NT2/D1 (cell line): ENCODE measurements around the gene SLC37A1.

Experiments used
- SUZ12 ChIP-seq: IDR thresholded peaks from 2 replicates; pipeline ENCODE4 v1.6.1; 2011; ENCODE audit not compliant: insufficient read length, insufficient read depth; ENCODE audit errors: extremely low read depth
- YY1 ChIP-seq: IDR thresholded peaks from 2 replicates; pipeline ENCODE4 v1.6.1; 2011; ENCODE audit not compliant: insufficient read length, insufficient read depth
- ZNF274 ChIP-seq: IDR thresholded peaks from 2 replicates; pipeline ENCODE4 v1.6.1; 2011; ENCODE audit warnings: mild to moderate bottlenecking, low read depth, low read length

- no peak for TF ChIP-seq ZNF274
- TF ChIP-seq SUZ12: no peak
- TF ChIP-seq YY1: no peak
These were observed 52.4 kb downstream of the SLC37A1 start for GRCh38 chr21:42565886-42566523.
